Retinal pigment epithelial cell (primary cell): ENCODE results near the gene KRTAP3-3.
"Not testable (repeated sequence)": the region's sequence is repeated elsewhere in the genome, so short reads cannot be mapped to it uniquely, and the experiment has no call there.

ENCODE experiments used
- DNase-seq: peaks from one replicate; pipeline ENCODE4 v3.0.0-alpha.2; 2010; ENCODE audit warnings: low read depth
- H3K4me3 ChIP-seq: 2 replicates; pipeline ENCODE4 v1.5.1; 2011; ENCODE audit warnings: mild to moderate bottlenecking, low read length, control low read depth, moderate library complexity
- CTCF ChIP-seq: conservative IDR thresholded peaks from 2 replicates; pipeline ENCODE4 v1.5.1; 2011; ENCODE audit warnings: low read depth, low read length, control low read depth, inconsistent platforms

KRTAP3-3 gene

GRCh38 chr17:41003926-41004325 is 10.0 kb upstream of the KRTAP3-3 start:
- H3K4me3 ChIP-seq: no peak overlapping the region
- no peak for TF ChIP-seq CTCF
- no peak for DNase-seq

- TF ChIP-seq CTCF: no peak
- no peak for DNase-seq
- no peak overlapping the region for H3K4me3 ChIP-seq
Measured at GRCh38 chr17:41002814-41003213, 8.8 kb upstream of the KRTAP3-3 start.

GRCh38 chr17:41001795-41002194 is 7.8 kb upstream of the KRTAP3-3 start:
- DNase-seq: no peak

GRCh38 chr17:40999563-40999962 is 5.6 kb upstream of the KRTAP3-3 start, which contains the start of gene KRTAP3-2:
Gene KRTAP3-2 (minus strand): TSS chr17:40999906. CDS start chr17:40999853, 53 bp downstream.
- H3K4me3 ChIP-seq, DNase-seq: not testable (repeated sequence)

More at GRCh38 chr17:41001795-41002194, 7.8 kb upstream of the KRTAP3-3 start:
- H3K4me3 ChIP-seq: no peak overlapping the region
- TF ChIP-seq CTCF: no peak

DNA sequence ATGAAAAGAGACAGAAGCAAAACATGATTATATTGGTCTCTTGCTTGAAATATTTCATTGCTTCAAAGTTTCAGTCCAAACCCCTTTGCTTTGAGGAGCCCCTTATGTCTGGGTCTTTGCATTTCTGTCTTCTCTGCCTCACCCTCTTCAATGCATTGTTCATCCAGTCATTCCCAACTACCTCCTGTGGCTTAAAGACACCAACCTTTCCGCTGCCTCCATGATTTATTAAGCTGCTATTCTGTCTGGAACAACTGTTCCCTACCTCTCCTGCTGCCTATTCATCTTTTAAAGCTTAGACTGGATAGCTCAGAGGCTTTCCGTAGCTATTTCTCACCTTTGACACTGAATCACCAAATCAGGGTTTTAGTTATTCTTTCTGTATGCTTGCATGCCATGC is 3.4 kb upstream of the KRTAP3-3 start:
- DNase-seq: no peak
- TF ChIP-seq CTCF: no peak
- no peak overlapping the region for H3K4me3 ChIP-seq

DNA sequence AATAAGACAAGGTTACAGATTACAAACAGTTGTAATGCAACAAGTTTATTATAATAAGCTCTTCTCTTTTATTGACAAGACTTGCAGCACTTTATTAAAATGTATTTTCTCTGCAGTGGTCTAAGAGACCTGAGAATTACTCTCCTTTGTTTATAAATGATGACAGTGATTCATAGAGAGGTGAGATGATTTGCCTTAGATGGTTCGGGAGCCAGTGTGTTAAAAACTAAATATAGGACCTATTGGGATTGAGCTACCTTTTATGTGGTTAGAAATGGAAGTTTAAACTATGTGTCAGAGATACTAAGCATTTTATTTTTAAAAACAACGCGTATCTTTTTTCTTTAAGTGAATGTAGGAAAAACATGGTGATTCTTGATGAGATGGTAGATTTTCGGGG is 2.9 kb upstream of the KRTAP3-3 start:
- DNase-seq: no peak
- no peak overlapping the region for H3K4me3 ChIP-seq
- TF ChIP-seq CTCF: no peak

GRCh38 chr17:40995116-40995515 is 1.2 kb upstream of the KRTAP3-3 start:
- no peak for DNase-seq
- H3K4me3 ChIP-seq: no peak overlapping the region
- TF ChIP-seq CTCF: no peak

GRCh38 chr17:40993084-40993483 is 880 bp downstream of the KRTAP3-3 start:
- DNase-seq: no peak
- H3K4me3 ChIP-seq: no peak overlapping the region
- no peak for TF ChIP-seq CTCF
